HUES6 (cell line): ENCODE data around the gene TTC28.

ENCODE experiments used
- H3K27ac ChIP-seq: 2 replicates; pipeline ENCODE4 v1.7.0; 2013; ENCODE audit warnings: low read depth, mild to moderate bottlenecking, low read length, inconsistent platforms
- H3K27me3 ChIP-seq: 2 replicates; pipeline ENCODE4 v1.6.1; 2013; ENCODE audit warnings: low read length; ENCODE audit not compliant: control insufficient read depth, insufficient read depth
- H3K36me3 ChIP-seq: 2 replicates; pipeline ENCODE4 v1.6.1; 2013; ENCODE audit warnings: low read length; ENCODE audit not compliant: control insufficient read depth, insufficient read depth
- H3K4me1 ChIP-seq: 2 replicates; pipeline ENCODE4 v1.6.1; 2013; ENCODE audit warnings: low read length; ENCODE audit not compliant: control insufficient read depth, insufficient read depth
- H3K4me3 ChIP-seq: 2 replicates; pipeline ENCODE4 v1.5.1; 2013; ENCODE audit warnings: low read depth, low read length
- H3K9ac ChIP-seq: one replicate; pipeline ENCODE4 v1.6.1; 2013; ENCODE audit warnings: mild to moderate bottlenecking, low read length
- H3K9me3 ChIP-seq: 2 replicates; pipeline ENCODE4 v1.6.1; 2013; ENCODE audit warnings: low read depth, low read length; ENCODE audit not compliant: control insufficient read depth, insufficient read depth

The TTC28 gene

DNA sequence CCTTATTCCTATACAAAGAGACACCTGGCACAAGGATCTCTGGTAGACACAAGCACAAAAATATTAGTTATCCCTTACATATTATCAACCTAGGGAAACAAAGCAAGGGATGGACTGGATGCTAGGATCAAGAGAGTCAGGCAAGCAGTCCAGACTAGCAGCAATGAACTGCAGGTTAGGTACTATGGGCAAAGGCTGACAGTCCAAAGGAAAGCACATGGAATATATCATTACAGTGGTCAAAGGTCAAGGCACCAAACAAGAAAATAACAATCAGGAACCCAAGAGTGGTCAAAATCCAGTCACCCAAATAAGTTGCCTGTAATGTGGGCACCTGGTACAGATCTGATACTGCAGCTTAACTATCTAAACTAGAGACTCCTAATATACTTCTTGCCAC, 77.7 kb downstream of the TTC28 start:
- Histone ChIP-seq H3K9ac (no peak overlapping the region), H3K36me3 (no peaks in the 10 kb centered on the region), H3K27ac (no peak overlapping the region), H3K9me3 (no peaks in the 10 kb centered on the region), H3K27me3 (no peaks in the 10 kb centered on the region), H3K4me3 (no peak overlapping the region), H3K4me1 (no peaks in the 10 kb centered on the region)

DNA sequence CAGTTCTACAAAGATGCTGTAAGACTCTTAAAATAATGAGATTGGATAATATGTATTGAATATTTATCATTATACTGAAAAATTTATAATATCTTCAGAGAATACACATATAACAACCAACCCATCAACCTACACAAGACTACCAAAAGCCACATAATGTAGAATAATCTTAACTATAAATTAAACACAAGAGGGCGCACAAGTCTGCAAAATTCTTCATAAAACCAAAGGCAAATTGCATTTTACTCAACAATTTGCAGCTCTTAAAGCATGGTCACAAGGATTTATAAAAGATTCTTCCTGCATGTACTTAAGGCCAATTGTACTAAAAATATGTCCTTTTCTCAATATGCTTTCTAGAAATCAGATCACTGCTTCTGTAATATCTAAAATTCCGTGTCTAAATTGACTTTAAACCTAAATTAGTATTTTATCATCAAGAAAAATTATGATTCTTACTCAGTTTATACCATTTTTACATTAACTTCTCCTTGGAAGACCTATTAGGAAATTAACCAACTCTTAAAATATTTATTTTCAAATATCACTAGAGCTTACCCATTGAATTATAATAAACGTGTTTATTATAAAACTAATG, 79.0 kb downstream of the TTC28 start:
- no peaks in the 10 kb centered on the region for H3K36me3 ChIP-seq
- H3K9ac ChIP-seq: no peak overlapping the region
- no peaks in the 10 kb centered on the region for H3K9me3 ChIP-seq
- no peaks in the 10 kb centered on the region for H3K27me3 ChIP-seq
- H3K27ac ChIP-seq: no peak overlapping the region
- H3K4me3 ChIP-seq: no peak overlapping the region
- H3K4me1 ChIP-seq: no peaks in the 10 kb centered on the region

DNA sequence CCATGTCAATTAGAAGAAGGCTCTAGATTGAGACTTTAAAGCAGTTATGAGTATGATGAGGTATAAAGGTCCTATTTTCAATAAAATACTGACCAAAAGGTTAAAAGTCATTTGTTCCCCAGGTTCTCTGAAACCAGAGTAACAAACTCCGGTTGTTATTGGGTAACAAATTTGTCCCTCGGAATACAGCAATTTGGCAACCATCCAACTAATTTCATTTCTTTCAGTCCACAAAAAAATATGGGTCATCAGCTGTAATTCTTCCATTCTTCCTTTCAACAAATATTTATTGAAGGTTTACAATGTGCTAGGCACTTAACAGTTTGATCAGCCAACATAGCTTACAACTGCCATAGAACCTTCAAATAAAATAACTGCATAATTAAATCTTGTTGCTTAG, 79.9 kb downstream of the TTC28 start:
- Histone ChIP-seq H3K9me3 (no peaks in the 10 kb centered on the region), H3K27me3 (no peaks in the 10 kb centered on the region)

DNA sequence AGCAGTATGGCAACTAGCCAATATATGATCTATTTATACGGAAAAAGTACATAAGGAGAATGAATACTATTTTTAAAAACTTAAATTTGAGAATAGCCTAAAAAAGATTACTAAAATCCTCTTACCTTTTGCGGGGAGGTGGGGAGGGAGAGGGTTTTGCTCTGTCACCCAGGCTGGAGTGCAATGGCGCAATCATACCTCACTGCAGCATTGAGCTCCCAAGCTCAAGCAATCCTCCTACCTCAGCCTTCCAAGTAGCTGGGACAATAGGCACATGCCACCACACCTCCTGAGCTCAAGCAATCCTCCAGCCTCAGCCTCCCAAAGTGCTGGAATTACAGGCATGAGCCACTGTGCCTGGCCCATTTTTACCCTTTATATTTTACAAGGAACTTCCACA, 82.0 kb downstream of the TTC28 start:
- H3K27ac ChIP-seq: no peak overlapping the region
- H3K36me3 ChIP-seq: no peaks in the 10 kb centered on the region
- H3K4me3 ChIP-seq: no peak overlapping the region
- no peaks in the 10 kb centered on the region for H3K9me3 ChIP-seq
- no peaks in the 10 kb centered on the region for H3K4me1 ChIP-seq
- no peaks in the 10 kb centered on the region for H3K27me3 ChIP-seq
- H3K9ac ChIP-seq: no peak overlapping the region

More for the DNA sequence above, 79.9 kb downstream of the TTC28 start:
- Histone ChIP-seq H3K4me1 (no peaks in the 10 kb centered on the region), H3K36me3 (no peaks in the 10 kb centered on the region), H3K9ac (no peak overlapping the region), H3K4me3 (no peak overlapping the region), H3K27ac (no peak overlapping the region)

DNA sequence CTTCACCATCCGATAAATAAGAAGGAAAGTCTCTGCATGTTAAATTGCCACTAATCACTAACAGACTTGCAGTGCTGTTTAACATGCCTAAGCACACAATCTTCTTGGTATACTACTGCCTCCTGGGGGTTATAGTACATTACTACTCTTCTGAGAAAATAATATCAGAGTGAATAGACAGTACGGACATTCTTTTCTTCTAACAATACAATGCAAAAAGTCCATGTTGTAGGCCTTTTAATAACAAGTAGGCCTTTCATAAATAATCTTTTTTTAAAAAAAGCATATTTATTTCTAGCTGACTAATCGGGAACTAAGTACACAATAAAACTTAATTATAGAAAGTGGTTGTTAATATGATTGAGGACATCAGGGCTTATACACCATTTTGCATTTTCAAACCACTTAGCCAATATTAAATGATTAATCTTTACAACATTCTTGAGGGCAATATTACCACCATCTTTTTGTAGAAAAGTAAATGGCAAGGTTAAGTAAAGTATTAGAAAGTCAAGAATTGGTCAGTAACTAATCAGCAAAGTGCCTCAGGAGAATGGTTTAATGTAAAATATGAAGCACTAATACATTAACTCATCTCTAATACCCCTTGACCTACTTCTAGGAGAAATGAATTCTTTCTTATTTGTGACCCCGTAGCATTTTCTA, 84.7 kb downstream of the TTC28 start:
- H3K9ac ChIP-seq: no peak overlapping the region
- H3K4me1 ChIP-seq: no peaks in the 10 kb centered on the region
- H3K9me3 ChIP-seq: no peaks in the 10 kb centered on the region
- no peaks in the 10 kb centered on the region for H3K36me3 ChIP-seq
- H3K4me3 ChIP-seq: no peak overlapping the region
- no peak overlapping the region for H3K27ac ChIP-seq
- H3K27me3 ChIP-seq: no peaks in the 10 kb centered on the region

DNA sequence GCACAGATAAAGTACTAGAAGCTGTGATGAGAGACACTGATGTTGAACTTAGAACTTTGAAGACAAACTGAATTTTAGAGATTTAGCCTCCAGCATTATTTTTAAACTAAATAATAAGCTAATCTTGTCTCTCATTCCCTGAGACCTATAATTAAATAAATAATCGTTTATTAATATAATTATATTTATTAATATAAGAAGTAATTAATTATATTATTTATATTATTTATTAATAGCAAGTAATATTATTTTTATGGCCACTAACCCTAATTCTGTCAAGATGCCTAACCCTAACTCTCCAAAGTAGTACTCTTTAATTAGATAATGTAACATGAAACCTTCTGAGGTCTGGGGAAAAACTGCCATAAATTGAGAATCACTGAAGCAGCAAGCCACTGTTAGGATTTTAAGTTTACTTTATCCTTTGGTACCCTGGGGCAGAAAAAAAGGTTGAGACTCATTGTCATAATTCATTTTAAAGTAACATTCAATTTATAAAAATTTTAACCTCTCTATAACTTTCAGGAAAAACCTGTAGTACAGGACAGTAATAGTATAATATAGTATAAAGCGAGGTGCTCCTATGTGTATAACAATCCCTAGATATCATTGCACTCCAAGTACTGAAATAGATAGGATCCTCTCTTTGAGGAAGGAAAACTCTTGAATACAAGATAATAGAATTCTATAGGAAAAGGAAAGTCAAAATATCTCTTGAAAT, 85.4 kb downstream of the TTC28 start:
- Histone ChIP-seq H3K9me3 (no peaks in the 10 kb centered on the region), H3K4me3 (no peak overlapping the region), H3K9ac (no peak overlapping the region), H3K4me1 (no peaks in the 10 kb centered on the region), H3K27ac (no peak overlapping the region), H3K36me3 (no peaks in the 10 kb centered on the region), H3K27me3 (no peaks in the 10 kb centered on the region)

DNA sequence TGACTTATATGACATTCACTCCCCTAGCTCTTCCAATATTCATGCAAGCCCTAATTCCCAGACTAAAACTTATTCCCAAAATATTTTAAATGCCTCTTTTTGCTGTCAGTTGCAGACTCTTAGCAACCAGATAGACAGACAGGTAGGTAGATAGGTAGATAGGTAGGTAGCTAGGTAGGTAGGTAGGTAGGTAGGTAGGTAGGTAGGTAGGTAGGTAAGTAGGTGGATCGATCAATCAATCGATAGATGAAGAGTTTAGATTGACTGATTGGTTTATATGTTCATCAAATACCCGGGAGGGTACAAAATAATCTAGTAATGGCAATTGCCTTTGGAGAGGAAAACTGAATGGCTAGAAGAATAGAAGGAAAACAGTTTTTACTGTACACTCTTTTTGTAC, 86.3 kb downstream of the TTC28 start:
- H3K27me3 ChIP-seq: no peaks in the 10 kb centered on the region
- no peaks in the 10 kb centered on the region for H3K4me1 ChIP-seq
- no peak overlapping the region for H3K27ac ChIP-seq
- H3K4me3 ChIP-seq: no peak overlapping the region
- no peak overlapping the region for H3K9ac ChIP-seq
- no peaks in the 10 kb centered on the region for H3K36me3 ChIP-seq
- H3K9me3 ChIP-seq: no peaks in the 10 kb centered on the region

DNA sequence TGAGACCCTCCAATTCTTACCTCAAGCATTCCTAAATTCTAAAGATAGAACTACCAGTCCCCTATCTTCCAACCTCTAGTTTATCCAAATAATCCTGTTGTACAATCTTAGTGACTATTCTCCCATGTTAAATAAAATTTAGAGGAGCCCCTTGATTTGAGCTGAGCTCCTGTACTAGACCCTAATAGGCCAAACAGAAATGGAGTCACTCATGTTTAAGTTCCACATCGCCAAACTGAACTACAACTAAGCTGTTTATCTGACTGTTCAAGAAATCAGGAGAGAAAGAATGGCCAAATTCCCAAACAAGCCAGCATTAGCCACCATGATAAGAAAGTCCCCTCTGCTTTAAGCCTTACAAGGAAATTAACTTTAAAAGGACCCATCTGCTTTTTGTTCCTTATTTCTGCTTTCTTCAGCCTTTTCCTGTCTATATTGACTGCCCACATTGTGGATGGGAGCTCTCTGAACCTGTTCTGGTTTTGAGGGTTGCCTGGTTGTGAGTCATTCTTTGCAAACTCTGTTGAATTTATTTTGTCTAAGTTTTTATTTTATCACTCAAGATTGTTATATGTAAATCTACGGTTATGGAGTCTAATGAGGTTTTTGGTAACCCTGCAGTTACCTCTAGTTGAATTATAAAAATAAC, 90.4 kb downstream of the TTC28 start:
- Histone ChIP-seq H3K27ac (no peak overlapping the region), H3K4me1 (no peaks in the 10 kb centered on the region), H3K36me3 (no peaks in the 10 kb centered on the region), H3K4me3 (no peak overlapping the region), H3K27me3 (no peaks in the 10 kb centered on the region), H3K9ac (no peak overlapping the region), H3K9me3 (no peaks in the 10 kb centered on the region)

DNA sequence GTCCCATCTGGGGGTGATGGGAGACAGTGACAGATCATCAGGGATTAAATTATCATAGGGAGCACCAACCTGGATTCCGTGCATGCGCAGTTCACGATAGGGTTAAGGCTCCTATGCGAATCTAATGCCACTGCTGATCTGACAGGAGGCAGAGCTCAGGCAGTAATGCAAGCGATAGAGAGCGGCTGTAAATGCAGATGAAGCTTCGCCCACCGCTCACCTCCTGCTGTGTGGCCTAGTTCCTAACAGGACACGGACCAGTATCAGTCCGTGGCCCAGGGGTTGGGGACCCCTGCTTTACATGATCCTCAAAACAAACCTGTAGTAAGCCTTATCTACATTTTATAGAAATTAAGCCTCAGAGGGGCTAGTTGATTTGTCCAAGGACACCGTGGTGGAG, 94.3 kb downstream of the TTC28 start:
- H3K4me1 ChIP-seq: no peaks in the 10 kb centered on the region
- H3K9ac ChIP-seq: no peak overlapping the region
- no peaks in the 10 kb centered on the region for H3K36me3 ChIP-seq
- H3K9me3 ChIP-seq: no peaks in the 10 kb centered on the region
- no peak overlapping the region for H3K4me3 ChIP-seq
- H3K27ac ChIP-seq: no peak overlapping the region
- no peaks in the 10 kb centered on the region for H3K27me3 ChIP-seq

DNA sequence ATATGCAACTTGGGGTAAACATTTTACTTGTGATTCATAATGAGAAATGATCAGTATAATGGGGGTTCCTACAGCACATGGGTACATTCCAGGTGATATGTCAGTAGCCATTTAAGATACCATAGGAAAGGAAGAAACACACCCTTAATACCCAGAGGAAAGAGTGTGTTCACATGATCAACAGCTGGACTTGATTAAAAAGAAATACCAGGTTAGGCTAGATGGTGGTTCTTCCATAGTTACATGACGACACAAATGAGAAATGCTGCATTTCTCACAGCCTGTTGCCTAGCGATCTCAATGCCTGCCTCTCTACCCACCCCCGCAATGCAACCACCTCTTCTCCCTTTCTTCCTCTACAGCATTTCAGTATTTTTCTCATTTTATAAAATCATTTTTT, 96.8 kb downstream of the TTC28 start:
- no peaks in the 10 kb centered on the region for H3K36me3 ChIP-seq
- H3K9me3 ChIP-seq: no peaks in the 10 kb centered on the region
- no peak overlapping the region for H3K27ac ChIP-seq
- H3K27me3 ChIP-seq: no peaks in the 10 kb centered on the region
- no peak overlapping the region for H3K9ac ChIP-seq
- no peak overlapping the region for H3K4me3 ChIP-seq
- no peaks in the 10 kb centered on the region for H3K4me1 ChIP-seq

DNA sequence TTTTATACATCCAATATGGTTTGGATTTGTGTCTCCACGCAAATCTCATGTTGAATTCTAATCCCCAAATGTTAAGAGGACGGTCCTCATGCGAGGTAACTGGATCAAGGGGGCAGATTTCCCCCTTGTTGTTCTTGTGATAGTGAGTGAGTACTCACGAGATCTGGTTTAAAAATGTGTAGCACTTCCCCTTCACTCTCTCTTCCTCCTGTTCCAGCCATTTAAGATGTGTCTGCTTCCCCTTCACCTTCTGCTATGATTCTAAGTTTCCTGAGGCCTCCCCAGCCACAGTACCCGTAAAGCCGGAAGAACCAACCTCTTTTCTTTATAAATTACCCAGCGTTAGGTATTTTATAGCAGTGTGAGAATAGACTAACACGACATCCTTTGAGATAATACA, 98.6 kb downstream of the TTC28 start:
- no peak overlapping the region for H3K9ac ChIP-seq
- H3K9me3 ChIP-seq: no peaks in the 10 kb centered on the region
- no peaks in the 10 kb centered on the region for H3K27me3 ChIP-seq
- H3K27ac ChIP-seq: no peak overlapping the region
- no peaks in the 10 kb centered on the region for H3K4me1 ChIP-seq
- no peaks in the 10 kb centered on the region for H3K36me3 ChIP-seq
- no peak overlapping the region for H3K4me3 ChIP-seq
